C4-2B (cell line): ENCODE data around the gene PPP4C.

ENCODE experiments used
- H3K27ac ChIP-seq: fragments of 450-650 bp; 2 replicates; pipeline ENCODE4 v1.5.1; 2017
- ZFX ChIP-seq: fragments of 450-650 bp; IDR thresholded peaks from 2 replicates; pipeline ENCODE4 v1.6.1; 2017
- TF ChIP-seq, protein P1 (sequence below): fragments of 450-650 bp; conservative IDR thresholded peaks from 2 replicates; pipeline ENCODE4 v1.5.1; 2017; ENCODE audit warnings: mild to moderate bottlenecking

PPP4C gene

DNA sequence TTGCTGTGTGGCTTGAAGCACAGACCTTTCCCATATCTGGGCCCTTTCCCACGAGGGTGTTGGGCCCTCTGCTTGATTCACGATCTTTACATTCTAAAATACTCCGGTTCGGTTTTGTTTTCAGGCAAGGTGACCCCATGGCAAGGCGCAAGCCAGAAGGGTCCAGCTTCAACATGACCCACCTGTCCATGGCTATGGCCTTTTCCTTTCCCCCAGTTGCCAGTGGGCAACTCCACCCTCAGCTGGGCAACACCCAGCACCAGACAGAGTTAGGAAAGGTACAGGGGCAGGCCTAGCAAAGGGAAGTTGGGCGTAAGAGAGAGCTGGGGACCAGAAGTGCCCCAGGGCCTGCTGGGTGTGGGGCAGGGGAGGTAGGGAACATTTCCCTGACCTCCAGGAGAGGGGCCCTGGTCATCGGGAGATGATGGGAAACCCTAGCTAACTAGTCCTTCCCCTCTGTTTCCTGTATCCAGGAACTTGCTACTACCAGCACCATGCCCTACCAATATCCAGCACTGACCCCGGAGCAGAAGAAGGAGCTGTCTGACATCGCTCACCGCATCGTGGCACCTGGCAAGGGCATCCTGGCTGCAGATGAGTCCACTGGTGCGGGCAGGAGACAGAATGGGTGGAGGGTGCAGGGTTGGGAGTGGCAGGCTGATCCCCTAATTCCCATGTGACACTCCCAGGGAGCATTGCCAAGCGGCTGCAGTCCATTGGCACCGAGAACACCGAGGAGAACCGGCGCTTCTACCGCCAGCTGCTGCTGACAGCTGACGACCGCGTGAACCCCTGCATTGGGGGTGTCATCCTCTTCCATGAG, 8.8 kb upstream of the PPP4C start:
- H3K27ac ChIP-seq, result peak overlapping the region; percentile 98
- TF ChIP-seq, protein P1, sequence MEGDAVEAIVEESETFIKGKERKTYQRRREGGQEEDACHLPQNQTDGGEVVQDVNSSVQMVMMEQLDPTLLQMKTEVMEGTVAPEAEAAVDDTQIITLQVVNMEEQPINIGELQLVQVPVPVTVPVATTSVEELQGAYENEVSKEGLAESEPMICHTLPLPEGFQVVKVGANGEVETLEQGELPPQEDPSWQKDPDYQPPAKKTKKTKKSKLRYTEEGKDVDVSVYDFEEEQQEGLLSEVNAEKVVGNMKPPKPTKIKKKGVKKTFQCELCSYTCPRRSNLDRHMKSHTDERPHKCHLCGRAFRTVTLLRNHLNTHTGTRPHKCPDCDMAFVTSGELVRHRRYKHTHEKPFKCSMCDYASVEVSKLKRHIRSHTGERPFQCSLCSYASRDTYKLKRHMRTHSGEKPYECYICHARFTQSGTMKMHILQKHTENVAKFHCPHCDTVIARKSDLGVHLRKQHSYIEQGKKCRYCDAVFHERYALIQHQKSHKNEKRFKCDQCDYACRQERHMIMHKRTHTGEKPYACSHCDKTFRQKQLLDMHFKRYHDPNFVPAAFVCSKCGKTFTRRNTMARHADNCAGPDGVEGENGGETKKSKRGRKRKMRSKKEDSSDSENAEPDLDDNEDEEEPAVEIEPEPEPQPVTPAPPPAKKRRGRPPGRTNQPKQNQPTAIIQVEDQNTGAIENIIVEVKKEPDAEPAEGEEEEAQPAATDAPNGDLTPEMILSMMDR, result no peak
- TF ChIP-seq ZFX, result no peak

DNA sequence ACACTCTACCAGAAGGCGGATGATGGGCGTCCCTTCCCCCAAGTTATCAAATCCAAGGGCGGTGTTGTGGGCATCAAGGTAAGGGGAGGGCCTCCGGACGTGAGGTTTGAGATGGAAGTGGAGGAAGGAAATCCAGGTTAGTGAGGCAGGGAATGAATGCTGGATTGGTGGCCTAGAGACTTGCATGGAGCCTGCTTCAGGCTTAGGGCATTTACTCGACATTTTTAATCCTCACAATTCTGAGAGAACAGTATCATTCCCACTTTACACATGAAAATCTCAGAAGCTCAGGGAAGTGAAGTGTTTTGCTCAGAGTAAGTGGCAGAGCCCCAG, 8.2 kb upstream of the PPP4C start:
- peak overlapping the region; percentile 98 for H3K27ac ChIP-seq
- TF ChIP-seq, protein P1, result no peak
- TF ChIP-seq ZFX, result no peak

DNA sequence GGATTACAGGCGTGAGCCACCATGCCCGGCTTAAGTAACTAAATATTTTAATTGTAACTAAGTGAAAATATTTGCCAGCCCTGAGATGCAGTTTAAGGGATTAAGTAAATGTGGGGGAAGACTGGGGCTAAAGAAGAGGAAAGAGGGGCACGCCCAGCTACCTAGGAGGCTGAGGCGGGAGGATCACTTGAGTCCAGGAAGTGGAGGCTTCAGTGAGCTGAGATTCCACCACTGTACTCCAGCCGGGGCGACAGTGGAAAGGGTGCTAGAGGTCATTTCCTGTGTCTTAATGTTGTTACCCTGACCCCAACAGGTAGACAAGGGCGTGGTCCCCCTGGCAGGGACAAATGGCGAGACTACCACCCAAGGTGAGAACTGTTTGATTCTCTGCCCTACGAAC, 7.5 kb upstream of the PPP4C start:
- no peak overlapping the region for H3K27ac ChIP-seq
- TF ChIP-seq, protein P1, result no peak
- TF ChIP-seq ZFX, result no peak

DNA sequence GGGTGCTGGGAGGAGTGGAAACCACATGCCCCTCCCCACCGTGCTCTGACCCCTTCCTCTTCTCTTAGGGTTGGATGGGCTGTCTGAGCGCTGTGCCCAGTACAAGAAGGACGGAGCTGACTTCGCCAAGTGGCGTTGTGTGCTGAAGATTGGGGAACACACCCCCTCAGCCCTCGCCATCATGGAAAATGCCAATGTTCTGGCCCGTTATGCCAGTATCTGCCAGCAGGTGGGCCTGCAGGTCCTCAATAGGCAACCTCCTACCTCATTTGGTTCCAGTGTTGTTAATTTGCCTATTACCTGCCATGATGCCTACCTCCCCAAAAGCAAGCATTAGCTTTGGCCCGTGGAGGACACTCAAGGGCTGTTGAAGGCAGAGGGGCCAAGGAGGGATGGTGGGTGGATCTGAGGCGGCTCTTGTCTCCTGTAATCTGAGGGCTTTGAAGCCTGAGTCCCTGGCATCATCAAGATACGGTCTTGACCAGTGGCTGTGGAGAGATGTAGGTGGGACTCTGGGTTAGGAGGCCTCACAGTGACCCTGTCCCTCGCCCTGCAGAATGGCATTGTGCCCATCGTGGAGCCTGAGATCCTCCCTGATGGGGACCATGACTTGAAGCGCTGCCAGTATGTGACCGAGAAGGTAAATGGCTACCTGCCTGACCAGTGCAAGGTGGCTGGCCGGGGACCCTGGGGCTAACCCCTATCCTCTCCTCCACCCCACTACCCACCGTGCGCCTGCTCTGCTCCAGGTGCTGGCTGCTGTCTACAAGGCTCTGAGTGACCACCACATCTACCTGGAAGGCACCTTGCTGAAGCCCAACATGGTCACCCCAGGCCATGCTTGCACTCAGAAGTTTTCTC, 6.8 kb upstream of the PPP4C start:
- TF ChIP-seq, protein P1, result no peak; the same call in 1 of the 2 replicates
- no peak for TF ChIP-seq ZFX
- H3K27ac ChIP-seq, result no peak overlapping the region

DNA sequence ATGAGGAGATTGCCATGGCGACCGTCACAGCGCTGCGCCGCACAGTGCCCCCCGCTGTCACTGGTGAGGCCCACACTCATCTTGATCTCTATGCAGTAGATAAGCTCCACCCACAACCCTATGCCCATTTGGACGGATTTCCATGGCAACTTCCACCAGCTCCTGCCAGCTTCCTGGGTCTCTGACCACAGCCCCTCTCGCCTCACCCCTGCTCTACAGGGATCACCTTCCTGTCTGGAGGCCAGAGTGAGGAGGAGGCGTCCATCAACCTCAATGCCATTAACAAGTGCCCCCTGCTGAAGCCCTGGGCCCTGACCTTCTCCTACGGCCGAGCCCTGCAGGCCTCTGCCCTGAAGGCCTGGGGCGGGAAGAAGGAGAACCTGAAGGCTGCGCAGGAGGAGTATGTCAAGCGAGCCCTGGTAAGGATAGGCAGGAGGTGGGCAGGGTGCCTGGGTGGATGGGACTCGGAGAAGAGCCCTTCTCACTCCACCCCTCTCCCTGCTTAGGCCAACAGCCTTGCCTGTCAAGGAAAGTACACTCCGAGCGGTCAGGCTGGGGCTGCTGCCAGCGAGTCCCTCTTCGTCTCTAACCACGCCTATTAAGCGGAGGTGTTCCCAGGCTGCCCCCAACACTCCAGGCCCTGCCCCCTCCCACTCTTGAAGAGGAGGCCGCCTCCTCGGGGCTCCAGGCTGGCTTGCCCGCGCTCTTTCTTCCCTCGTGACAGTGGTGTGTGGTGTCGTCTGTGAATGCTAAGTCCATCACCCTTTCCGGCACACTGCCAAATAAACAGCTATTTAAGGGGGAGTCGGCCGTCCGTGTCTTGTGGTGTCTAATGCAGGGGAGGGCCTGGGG, 6.0 kb upstream of the PPP4C start:
- TF ChIP-seq ZFX, result no peak
- TF ChIP-seq, protein P1, result no peak
- no peak overlapping the region for H3K27ac ChIP-seq

DNA sequence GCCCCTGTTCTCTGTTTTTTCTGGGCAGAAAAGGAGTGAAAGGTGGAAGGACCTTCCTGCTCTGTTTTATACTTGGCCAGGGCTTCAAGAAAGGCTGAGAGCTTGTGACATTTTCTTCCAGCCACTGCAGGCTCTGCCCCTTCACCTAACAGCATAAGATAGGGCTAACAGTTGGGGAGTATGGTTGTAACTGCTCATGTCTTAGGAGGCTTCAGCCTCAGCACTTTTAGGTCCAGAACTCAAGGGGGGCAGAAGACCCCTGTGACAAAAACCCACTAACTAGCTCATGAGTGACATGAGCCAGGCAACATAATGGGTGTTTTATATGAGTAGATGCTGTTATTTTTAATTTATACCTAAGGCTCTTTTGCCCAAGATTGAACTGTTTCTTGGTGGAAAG, 5.3 kb upstream of the PPP4C start:
- H3K27ac ChIP-seq, result no peak overlapping the region

More for the DNA sequence above, 5.3 kb upstream of the PPP4C start:
- TF ChIP-seq, protein P1, result no peak
- no peak for TF ChIP-seq ZFX
